Non-pigmented ciliary epithelial cell (primary cell): ENCODE measurements around the gene FUBP3.
A peak's percentile ranks its signal among the peaks of the same experiment; 100 is the strongest.

Experiments
- DNase-seq: peaks from one replicate; pipeline ENCODE4 v3.0.0-alpha.2; 2010; ENCODE audit warnings: low read depth

FUBP3 gene

DNA sequence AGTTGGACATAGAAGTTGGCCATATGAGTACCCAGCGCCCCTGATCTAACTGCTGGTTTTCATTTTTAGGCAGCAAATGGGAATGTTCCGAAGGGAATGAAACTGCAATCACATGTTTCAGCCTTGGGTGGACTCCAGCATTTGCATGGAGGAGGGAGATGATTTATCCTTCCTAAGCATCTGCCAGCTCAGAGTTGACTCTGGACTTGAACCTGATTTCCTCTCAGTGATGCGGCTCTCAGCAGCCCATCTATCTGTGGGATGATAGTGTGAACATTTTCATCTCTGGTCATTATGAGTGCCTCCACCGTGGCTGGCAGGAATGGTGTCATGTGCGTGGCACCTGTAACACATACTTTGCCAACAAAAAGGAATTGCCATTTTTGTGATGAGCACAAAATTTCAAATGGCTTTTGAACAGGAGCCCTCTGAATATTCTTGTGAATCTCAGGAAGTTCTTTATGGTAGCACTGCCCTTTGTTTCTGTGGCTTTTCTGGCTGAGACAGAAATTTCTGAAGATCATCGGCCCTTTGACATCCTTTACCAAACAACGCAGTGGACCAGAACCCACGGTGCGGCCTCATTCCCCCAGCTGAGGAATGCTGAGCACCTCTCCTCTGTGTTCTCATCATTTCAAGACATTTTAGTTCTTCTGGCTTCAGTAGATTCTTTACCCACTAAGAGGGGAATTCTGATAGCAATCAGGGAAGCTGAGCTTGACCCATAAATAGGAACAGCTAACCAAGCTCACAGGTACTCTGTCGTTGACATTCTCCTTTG is 28.5 kb downstream of the FUBP3 start:
- DNase-seq, result peak; percentile 9

DNA sequence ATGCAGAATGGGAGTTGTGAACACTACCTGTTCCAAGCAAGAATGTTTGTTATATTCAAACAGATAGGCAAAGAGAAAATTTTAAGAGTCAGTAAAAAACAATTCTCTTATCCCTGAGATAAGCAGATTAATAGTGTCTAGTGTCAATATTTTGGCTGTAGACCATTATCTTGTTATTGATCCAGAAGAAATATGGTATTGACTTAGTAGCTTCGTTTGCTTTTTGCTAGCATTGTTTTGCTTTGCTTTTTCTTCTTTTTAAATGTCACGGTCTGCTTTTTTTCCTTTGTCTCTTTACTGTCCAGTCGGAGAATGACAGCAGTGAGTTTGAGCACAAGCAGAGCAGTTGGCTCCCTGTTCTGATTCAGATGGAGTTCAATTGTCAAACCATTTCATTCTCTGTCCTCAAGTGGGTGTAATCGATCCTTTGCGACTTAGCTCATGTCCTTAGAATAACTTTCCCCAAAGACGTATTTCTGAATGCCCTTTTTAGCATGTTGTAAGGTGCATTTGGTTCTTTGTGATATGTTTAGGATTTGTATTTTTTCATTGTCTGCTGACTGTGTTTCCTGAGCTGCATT is 29.3 kb downstream of the FUBP3 start:
- DNase-seq, result no peak

DNA sequence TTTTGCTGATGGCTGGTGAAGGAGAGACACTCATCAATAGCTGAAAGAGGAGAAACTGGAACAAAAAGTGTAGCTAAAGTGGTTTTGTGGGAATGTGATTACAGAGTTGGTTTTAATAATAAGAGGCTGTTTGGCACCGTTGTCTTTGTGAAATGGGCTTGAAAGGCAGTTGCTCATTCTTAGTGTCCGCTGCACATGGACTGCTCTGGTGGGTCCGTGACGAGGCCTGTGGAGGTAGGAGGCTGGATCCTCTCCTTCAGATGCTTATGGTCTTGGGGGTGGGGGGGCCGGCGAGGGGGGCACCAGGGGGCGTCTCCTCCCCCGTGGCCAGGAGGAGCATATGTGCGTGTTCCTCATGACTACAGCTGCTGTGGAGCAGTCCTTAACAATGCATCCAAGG is 29.8 kb downstream of the FUBP3 start:
- DNase-seq, result no peak

DNA sequence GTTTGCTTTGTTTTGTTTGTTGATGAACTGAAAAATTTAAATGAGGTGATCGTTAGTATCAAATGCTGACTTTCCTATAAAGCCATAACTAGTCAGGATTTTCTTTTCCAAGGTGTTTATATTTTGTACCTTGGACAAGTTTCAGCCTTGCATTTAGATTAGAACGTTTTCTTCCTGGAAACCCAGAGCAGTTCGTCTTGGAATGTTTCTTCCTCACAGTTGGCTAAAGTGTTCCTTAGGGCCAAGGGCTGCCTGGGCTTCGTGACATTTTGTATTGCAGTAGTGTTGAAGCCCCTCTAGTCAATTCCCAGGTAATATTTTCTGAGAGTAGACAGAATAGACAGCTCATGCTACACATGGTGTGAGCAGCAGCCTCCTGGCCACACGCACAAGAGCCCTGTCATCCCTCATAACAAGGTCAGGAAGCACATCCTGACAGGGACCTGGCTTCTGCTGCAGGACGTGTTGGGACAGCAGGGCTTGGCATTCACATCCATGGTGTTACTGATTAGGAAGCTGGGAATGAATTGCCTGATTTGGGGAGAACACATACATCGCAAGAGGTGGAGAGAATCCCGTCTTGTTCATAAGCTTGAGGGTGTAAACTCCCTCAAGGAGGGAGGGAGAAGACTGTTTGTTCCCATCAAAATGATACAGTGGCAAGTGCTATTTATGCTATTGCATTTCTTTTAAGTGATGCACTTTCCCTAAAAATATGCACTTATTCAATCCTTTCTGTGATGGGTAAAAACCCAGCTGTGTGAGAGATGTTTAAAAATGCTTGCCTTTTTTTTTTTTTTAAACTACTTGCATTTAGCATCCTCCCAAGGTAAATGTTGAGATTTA is 31.7 kb downstream of the FUBP3 start:
- DNase-seq, result no peak

DNA sequence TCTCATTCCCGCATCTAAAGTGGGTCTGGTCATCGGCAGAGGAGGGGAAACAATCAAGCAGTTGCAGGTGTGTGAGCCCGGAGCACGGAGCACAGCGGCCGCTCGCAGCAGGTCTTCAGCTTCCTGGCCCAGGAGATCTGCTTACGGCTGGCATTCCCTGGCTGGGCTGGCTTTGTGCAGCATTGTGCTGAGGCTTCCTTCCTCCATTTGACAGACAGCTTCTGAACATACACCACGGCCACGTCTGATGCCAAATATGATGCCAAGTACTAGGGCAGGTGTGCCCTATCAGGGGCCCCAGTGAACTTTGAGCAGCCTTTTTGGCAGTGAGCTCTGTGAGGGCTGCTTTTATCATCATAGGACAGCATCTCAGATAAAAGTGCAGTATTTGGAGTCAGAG is 37.1 kb downstream of the FUBP3 start:
- no peak for DNase-seq

DNA sequence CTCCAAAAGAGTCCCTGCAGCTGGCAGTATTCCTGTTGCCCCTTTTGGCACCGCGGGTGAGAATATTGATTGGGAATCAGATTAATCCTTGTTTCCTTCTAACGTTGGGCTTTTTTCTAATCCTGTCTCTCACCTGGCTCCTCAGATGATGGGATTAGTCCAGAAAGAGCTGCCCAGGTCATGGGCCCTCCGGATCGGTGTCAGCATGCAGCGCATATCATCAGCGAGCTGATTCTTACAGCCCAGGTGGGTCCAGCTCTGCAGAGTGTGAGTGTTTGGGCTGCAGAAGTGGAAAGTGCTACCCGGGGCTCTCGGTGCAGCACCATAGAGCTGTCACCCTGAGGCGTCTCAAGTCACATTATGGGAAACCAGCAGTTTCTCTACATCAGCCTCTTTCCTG is 44.1 kb downstream of the FUBP3 start:
- DNase-seq, result no peak

DNA sequence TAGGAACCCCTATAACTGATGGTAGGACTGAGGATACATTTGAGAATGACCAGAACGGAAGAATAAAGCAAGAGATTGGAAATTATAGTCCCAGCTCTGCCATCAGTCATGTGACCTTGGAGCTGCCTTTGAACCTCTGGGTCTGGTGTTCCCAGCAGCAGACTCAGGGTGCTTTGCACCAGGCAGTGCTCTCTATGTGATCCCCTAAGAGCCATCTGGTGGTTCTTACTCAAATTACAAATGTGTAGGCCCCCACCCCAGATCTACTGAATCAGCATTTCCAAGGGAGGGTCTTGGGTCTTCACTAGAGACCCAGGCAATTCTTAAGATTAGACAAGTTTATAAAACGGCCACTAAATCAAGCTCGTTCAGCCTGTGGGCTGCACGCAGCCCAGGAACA is 44.8 kb downstream of the FUBP3 start:
- DNase-seq, result no peak

DNA sequence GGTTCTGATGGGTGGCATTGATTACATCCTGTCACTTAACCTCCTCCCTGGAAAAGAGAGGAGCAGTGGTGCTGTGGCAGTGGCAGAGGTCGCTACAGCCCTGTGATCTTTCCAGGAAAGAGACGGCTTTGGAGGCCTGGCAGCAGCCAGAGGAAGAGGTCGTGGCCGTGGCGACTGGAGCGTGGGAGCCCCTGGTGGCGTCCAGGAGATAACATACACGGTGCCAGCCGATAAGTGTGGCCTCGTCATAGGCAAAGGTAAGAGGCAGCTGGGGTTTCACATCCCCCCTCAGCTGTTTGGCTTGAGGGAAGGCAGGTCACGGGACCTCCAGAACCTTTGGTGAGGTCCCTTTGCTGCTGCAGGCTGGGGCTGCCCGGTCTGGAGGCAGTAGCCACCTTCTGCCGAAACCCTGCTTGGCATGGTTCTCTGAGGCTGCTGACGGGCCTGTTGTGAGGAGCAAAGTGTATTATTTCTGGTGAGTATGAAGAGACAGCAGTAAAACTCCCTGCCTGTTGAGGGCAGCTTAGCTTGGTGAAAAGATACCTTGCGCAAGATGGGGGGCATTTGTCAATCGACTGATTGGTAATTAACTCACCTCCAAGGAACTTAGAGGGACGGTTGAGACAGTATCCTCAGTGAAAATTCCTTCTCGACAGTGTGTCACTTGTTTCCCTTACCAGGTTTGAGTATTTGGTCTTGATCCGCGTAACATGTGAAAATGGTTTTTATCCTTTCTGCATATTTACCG is 47.0 kb downstream of the FUBP3 start:
- no peak for DNase-seq

DNA sequence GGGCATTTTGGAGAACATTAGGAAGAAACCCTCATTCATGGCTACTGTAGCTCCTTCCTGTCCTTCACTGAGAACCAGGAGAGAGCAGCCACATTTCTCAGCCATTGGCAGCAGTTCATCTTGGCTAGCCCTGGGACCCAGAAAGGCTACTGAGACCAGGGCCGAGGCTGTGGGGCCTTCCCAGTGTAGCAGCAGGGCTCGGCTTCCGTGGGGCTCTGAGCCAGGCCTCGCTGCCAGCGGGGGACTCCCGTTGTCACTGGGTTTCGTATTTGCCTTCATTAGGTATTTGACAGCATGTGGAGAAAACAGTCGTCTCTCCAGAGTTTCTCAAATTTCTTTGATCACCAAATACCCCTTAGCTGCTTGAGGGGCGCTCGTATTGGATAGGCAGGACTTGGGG is 47.7 kb downstream of the FUBP3 start:
- DNase-seq, result no peak

DNA sequence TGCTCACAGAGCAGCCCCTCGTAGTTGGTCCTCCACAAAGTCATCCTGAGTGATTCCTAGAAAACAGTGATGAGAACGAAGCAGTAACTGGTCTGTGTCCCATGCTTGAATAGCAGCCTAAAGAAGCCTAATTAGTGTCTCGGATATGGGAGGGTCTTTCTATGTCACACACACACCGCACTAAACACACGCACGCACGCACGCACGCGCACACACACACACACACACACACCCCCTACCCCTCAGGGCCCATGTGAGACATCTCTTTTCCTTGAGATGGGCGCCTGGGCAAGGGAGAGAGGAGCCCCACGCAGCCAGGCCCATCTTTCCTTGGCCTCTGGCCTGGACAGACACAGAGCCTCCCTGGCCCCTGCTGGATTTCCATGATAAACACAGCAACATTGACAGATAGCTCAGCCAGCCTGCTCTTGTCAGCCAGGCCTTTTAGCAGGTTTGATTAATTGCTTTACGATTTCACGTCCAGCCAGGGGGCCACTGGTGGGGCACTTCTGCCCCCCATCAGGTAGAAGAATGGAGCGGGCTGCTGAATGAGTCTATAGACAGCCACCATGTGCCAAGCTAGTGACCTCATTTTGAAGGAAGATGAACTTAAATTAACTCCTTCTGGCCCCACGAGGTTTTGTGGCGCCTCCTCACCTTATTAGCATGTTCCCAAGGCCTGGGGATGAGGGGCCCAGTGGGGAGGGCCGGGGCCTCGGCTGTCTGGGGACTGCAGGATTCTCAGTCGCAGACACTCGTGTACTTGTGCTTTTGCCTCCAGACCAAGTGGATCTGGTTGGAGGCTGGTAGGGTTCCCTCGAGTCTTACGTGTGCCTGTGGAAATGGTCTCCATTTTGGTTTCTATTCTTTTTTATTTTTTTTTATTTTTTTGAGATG is 48.8 kb downstream of the FUBP3 start:
- DNase-seq, result no peak

DNA sequence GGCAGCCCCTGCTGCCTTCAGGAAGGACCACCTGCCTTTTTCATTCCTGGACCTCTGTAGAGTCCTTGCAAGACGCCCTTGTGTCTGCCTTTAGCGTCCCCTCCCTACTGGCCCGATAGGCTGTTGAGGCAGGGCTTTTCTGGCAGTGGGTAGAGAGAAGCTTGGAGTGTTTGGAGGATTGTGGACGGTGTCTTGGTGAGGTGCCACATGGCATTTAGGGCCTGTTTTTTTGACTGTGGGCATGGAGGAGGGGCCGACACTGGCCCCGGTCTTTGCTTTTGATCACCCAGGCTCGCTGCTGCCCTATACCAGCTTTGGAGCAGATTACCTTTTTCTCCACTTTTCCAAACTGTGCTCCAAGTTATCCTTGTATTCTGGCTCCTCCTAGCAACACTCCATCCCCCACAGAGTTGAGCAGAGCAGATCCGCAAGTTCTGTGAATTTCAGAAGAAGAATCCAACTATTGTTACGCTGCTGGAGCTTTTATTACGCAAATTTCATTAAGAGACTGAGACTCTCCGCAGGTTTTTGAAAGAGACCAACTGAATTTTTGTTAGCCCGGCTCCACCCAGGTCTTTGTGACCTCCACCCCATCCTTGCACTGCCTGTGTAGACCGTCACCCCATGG is 50.2 kb downstream of the FUBP3 start:
- no peak for DNase-seq

DNA sequence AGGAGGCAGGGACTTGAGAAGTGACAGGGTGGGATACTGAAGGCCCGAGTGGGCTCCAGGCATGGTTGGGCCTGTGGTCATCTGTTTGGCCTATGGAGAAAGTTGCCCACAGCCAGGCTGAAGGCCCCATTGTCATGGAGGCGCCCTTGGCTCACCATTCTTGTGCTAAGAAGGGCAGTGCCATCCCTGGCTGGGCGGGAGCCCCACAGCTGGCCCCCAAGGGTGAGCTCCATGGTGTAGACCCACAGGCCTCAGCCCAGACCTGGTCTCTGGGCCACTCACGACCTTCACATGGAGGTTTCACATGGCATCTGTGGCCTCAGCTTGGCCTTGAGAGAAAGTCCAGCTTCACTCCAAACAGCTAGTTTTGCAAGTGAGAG is 50.7 kb downstream of the FUBP3 start:
- DNase-seq, result no peak

DNA sequence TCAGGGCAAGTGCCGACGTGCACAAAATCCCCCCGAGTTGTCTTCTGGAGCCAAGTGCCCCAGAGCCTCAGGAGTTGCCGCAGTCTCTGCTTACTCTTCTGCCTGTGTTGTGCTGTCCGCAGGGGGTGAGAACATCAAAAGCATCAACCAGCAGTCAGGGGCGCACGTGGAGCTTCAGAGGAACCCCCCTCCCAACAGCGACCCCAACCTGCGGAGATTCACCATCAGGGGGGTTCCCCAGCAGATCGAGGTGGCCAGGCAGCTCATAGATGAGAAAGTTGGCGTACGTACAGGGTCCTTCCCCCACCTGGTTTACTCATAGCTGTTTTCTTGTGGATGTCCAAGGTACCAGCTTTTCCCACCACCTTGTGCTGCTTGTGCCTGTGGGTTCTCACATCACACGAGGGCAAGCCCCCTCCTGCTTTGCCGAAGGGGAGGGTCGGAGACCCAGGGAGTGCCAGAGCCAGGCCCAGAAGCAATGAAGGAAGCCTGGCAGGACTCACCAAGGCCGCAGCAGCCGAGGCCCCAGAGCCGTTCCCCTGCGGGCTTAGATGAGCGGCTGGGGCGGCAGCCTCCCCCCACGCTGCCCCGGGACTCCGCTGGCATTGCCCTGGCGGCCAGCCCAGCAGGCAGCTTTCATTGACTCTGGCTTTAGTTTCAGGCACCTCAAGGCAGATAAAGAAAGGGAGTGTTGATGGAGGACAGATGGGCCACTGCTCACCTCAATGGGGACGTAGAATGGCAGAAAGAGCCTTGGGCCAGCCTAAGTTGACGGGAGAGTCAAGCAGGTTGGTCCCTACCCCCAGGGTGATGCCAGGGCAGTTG is 51.3 kb downstream of the FUBP3 start:
- DNase-seq, result no peak

DNA sequence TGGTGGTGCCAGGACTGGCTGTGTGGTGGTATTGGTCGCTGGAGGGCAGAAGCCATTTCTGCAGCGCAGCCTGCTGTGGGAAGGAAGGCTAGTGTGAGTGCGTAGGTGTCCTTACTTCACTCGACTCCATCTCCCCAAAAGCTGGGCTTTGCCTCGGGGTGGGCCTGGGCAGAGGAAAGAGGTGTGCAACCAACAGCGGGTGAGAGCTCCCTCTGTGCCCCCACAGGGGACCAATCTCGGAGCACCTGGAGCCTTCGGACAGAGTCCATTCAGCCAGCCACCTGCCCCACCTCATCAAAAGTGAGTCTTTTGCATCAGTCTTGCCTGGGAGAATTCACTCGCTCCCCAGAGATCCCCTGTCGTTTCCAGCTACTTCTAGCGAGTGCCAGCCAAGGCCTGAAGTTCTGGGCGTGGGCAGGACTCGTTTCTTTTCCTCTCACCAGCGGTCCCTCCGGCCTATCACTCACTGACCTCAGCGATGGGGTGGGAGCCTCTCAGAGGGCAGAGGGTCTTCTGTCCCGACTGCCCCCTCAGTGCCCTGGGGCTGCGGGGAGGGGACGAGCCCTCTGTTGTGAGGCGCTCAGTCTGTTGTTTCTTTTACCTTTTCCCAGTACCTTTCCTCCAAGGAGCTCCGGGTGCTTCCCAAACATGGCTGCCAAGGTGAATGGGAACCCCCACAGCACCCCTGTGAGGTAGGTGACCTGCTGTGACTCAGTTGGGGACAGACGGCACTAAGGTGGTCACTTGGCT is 52.1 kb downstream of the FUBP3 start:
- no peak for DNase-seq

DNA sequence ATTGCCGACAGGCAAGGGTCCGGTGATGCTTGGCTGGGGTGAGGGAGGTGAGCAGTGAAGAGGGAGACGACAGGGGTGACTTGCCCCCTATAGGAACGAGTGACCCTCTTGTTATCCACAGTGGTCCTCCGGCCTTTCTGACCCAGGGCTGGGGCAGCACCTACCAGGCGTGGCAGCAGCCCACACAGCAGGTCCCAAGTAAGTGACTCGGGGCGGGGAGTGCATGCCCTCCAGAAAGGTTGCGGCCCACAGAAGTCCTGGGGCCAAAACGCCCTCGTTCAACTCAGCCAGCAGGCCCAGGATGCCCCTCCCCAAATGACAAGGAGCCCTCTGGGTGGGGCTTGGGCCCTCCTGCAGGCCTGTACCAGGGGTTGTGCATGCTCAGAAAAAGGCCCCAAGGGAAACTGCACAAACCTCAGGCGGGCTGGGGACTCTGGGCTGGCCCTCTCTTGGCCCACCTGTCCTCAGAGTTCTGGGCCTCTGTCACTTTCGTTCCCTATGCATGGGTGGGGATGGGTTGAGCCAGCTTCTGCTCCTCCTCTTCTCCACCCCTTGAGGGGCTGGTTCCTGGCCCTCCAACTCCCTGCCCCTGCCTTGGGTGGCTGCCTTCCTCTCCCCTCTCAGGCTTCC is 52.8 kb downstream of the FUBP3 start:
- no peak for DNase-seq

DNA sequence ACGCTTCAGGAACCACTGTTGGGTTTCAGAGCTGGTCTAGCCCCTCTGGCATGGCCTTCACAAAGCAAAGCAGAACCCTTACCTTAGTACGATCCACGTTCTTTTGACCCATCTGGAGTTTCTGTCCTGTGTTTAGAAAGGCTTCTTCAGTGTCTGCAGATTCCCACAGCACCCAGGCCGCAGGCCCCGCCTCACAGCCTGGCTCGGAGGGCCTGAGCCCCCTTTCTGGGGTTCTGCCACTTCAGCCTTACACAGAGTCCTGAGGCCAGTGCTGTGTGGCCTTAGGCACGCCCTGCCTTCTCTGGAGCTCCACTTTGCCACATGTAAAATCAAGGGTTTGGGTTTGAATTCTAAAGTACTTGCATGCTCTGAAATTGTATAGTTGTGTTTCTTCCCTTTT is 53.5 kb downstream of the FUBP3 start:
- DNase-seq, result no peak

DNA sequence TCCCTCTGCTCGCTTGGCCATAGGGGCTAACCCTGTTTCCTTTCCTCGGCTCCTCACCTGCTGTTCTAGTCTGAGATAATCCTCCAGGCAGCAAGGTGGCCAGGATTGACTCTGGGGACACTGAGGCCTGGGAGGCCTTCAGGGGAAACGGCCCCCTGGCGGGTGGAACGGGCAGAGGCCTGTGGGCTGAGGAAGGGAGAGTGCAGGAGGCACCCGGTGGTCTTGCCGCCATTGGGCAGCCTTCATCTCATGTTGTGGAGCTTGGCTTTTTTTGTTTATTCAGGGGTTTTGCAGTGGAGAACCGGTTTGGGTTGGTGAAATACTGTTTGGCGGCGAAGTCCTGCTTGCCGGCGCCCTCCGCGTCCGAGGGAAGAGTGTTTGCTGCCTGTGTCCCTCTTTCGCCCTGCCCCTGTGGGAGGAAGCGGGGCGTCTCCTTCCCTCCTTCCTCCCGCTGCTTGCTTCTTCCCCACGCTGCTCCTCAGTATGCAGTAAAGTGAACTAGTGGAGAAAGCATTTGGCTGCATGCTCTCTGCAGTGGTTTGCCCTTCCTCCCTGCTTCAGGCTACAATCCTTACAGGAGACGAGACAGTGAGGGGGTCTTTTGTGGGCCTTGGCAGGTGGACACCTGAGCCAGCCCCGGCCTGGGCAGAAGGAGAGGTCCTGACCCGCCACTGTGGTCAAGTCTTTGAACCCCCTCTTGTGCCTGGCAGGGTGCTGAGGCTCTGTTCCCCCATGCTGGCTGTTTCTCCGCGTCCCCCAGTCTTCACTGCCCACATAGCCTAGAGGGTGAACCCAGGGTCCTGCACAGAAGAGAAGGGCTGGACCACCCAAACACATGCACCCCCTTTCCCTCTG is 54.2 kb downstream of the FUBP3 start:
- DNase-seq, result no peak
